ENCODE measurements around the gene ABHD14A.

DNA sequence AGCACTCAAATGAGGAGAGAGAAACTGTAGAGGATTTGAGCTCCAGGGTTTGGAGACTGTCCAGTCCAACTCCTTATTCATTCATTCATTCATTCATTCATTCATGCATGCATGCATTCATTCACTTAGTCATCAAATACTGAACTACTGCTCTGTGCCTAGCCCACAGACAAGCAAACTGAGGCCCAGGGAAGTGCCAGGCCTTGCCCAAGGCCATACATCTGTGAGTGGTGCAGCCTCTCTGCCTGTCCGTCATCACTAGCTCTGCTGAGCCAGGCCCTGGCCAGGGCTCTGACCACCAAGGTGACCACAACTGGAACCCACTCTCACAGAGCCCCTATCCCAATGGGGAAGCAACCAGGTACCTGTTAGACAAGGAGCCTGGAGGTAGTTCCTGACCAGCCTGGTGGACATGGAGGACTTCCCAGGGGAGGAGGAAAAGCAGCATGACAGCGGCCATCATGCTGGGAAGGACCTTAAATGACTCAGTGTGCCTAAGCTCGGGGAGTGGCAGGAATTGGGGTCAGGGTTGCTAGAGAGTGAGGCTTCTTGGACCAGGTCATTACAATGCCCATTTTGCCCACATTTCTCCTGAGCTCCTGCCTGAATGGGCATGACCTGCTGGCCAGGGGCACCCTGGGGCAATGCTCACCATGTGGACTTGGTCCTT lies 48.4 kb downstream of the ABHD14A start:
- TF ChIP-seq, protein P1, sequence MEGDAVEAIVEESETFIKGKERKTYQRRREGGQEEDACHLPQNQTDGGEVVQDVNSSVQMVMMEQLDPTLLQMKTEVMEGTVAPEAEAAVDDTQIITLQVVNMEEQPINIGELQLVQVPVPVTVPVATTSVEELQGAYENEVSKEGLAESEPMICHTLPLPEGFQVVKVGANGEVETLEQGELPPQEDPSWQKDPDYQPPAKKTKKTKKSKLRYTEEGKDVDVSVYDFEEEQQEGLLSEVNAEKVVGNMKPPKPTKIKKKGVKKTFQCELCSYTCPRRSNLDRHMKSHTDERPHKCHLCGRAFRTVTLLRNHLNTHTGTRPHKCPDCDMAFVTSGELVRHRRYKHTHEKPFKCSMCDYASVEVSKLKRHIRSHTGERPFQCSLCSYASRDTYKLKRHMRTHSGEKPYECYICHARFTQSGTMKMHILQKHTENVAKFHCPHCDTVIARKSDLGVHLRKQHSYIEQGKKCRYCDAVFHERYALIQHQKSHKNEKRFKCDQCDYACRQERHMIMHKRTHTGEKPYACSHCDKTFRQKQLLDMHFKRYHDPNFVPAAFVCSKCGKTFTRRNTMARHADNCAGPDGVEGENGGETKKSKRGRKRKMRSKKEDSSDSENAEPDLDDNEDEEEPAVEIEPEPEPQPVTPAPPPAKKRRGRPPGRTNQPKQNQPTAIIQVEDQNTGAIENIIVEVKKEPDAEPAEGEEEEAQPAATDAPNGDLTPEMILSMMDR (conservative IDR thresholded peaks at IDR 0.05 in 1 of 2, IDR thresholded peaks at IDR 0.05 in 1 of 2; ENCODE audit: low read depth in 1 of 2, low read length in 2 of 2) = no peak
- no peak for TF ChIP-seq EZH2 (IDR thresholded peaks at IDR 0.05; ENCODE audit: low read length, missing control alignments)

Data from fibroblast of lung (primary cell).